HG02642 (cell line): ENCODE results near the gene PLEKHG1.

Source experiments
- ATAC-seq: cut with Tn5 transposase; IDR thresholded peaks from one replicate; pipeline ENCODE4 v1.9.1; 2021; ENCODE audit warnings: mild to moderate bottlenecking; ENCODE audit not compliant: unreplicated experiment, poor library complexity

PLEKHG1 gene

DNA sequence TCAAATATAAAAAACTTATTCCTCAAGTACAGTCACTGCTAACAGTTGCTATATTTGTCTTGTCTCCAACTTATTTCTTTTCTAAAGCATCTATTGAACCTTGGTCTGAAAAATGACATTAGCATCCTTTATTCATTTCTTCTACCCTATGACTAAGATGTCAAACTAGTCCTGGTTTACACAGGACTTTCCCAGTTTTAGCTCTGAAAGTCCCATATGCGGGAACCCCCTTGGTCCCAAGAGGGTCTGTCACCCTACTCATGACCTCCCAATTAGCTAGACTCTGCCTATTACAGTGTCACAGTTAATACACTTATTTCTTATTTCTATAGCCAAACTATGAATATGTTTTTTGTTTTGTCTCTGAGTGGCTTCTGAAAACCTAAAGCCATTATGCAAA, 37.1 kb downstream of the PLEKHG1 start:
- no peak for ATAC-seq

GRCh38 chr6:150637266-150637665, 37.6 kb downstream of the PLEKHG1 start:
- no peak for ATAC-seq

DNA sequence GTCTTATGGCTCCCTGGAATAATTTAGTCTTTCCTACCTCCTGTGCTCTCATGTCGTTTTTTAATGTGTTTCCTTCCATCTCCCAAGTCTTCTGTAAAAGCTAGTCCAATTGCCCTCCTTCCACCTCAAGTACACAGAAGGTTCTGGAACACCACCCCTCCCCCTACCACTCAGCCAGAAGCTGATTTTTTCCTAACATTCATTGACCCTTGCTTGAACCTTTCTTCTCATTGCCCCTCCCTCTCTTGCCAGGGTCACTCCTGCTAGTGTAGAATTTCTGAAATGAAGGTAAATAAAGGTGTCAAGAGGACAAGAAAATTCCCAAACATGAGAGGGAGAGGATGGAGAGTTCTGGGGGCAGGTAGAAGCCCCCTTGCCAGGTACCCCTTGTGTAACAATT, 38.6 kb downstream of the PLEKHG1 start:
- no peak for ATAC-seq

- no peak for ATAC-seq
These were observed 39.1 kb downstream of the PLEKHG1 start for GRCh38 chr6:150638765-150639164.

- ATAC-seq, result no peak
These were observed 40.2 kb downstream of the PLEKHG1 start for GRCh38 chr6:150639823-150640331.

GRCh38 chr6:150640556-150641209, 41.0 kb downstream of the PLEKHG1 start:
- peak; percentile 38 for ATAC-seq

- ATAC-seq, result peak; percentile 52
These were observed 41.9 kb downstream of the PLEKHG1 start for GRCh38 chr6:150641398-150642139.

- no peak for ATAC-seq
These were observed 46.5 kb downstream of the PLEKHG1 start for GRCh38 chr6:150646228-150646627.

- no peak for ATAC-seq
These were observed 47.4 kb downstream of the PLEKHG1 start for GRCh38 chr6:150647051-150647450.
